K562 (cell line): ENCODE measurements around the gene MYO16. TPM values are rescaled to one million over a fixed set of nuclear protein-coding genes. Genes with fewer than 3 reads are reported as not detected.

Source experiments
- ATAC-seq: fragments of 200-7000 bp; cut with Tn5 transposase; 3 replicates; pipeline ENCODE4 v1.9.1; 2020; ENCODE audit warnings: moderate library complexity
- BruUV-seq: library from RNA; stranded (reverse); fragments of 400-500 nt; replicated peaks from 2 replicates; lab custom pipeline; 2021; lab: Mats Ljungman, UMichigan
- CTCF ChIA-PET: fragments of 300-600 bp; formaldehyde crosslinking; extraction: SDS; loops from one replicate; lab custom pipeline; 2021; ENCODE audit warnings: low intra/inter-chr PET ratio; lab: Yijun Ruan, JAX
- POLR2A ChIA-PET: fragments of 300-600, 350-650 bp; sonication (Branson Sonifier 250); formaldehyde crosslinking; extraction: SDS; loops from one replicate; lab custom pipeline; 2021; ENCODE audit warnings: antibody characterized with exemption, inconsistent platforms; lab: Yijun Ruan, JAX
- DNase-seq, 4 experiments: peaks; one replicate each; pipeline versions ENCODE4 v3.0.0 to v3.0.0-alpha.2; 2011 to 2018; ENCODE audit warnings: low spot score in 3 of 4, mixed read lengths in 3 of 4; ENCODE audit errors: extremely low read depth in 1 of 4
- FAIRE-seq: peaks from 2 replicates; lab custom pipeline; 2011; peaks lifted over from hg19 to GRCh38; lab: Jason Lieb, UNC
- H2AFZ ChIP-seq: 2 replicates; pipeline ENCODE4 v1.6.0; 2011; ENCODE audit warnings: low read depth, low read length, control low read depth, inconsistent platforms
- H3K27ac ChIP-seq: fragments of 200-600 bp; 3 replicates; pipeline ENCODE4 v1.8.0; 2011; ENCODE audit warnings: low read depth, mild to moderate bottlenecking, control low read depth, inconsistent platforms, low read length, moderate library complexity, mixed read lengths; ENCODE audit errors: extremely low read depth
- H3K27me3 ChIP-seq, 2 experiments: fragments of 300-600 bp in 1 of 2; 2 replicates in 1 of 2; 3 replicates in 1 of 2; pipeline versions ENCODE4 v1.6.0 to v1.8.0; 2011; ENCODE audit warnings: inconsistent platforms in 2 of 2, low read length in 2 of 2, mild to moderate bottlenecking in 1 of 2, mixed read lengths in 1 of 2, moderate library complexity in 1 of 2; ENCODE audit not compliant: control insufficient read depth in 2 of 2, insufficient read depth in 2 of 2
- H3K36me3 ChIP-seq: fragments of 300-600 bp; 3 replicates; pipeline ENCODE4 v1.8.0; 2011; ENCODE audit warnings: mild to moderate bottlenecking, low read length, inconsistent platforms; ENCODE audit not compliant: control insufficient read depth, insufficient read depth
- H3K4me1 ChIP-seq, 2 experiments: fragments of 200-600 bp in 1 of 2; replicated peaks in 1 of 2; 2 replicates in 1 of 2; 3 replicates in 1 of 2; pipeline versions ENCODE4 v1.5.1 to v1.8.0; 2011; ENCODE audit warnings: inconsistent platforms in 2 of 2, low read length in 2 of 2, mild to moderate bottlenecking in 1 of 2, mixed read lengths in 1 of 2, moderate library complexity in 1 of 2; ENCODE audit not compliant: control insufficient read depth in 2 of 2, insufficient read depth in 2 of 2
- H3K4me2 ChIP-seq: 2 replicates; pipeline ENCODE4 v1.6.1; 2011; ENCODE audit warnings: low read length, control low read depth, inconsistent platforms, mixed read lengths; ENCODE audit not compliant: insufficient read depth
- H3K4me3 ChIP-seq: fragments of 200-600 bp; sonication (generic), shearing (Covaris generic); 2 replicates; pipeline ENCODE4 v1.5.1; 2016; ENCODE audit warnings: control low read depth, inconsistent platforms
- H3K79me2 ChIP-seq: fragments of 200-600 bp; 3 replicates; pipeline ENCODE4 v1.8.0; 2011; ENCODE audit warnings: low read length, inconsistent platforms; ENCODE audit not compliant: control insufficient read depth, insufficient read depth
- H3K9ac ChIP-seq, 2 experiments: 2 replicates each; pipeline versions ENCODE4 v1.6.0 to v1.6.1; 2011; ENCODE audit warnings: low read depth in 2 of 2, low read length in 2 of 2, control low read depth in 1 of 2, inconsistent platforms in 1 of 2, mild to moderate bottlenecking in 1 of 2, mixed read lengths in 1 of 2; ENCODE audit not compliant: insufficient read depth in 1 of 2
- H3K9me1 ChIP-seq: one replicate; pipeline ENCODE4 v1.6.0; 2011; ENCODE audit warnings: inconsistent platforms, mild to moderate bottlenecking, low read length, moderate library complexity; ENCODE audit not compliant: control insufficient read depth, insufficient read depth
- H3K9me3 ChIP-seq: replicated peaks from 2 replicates; pipeline ENCODE4 v1.5.1; 2011; ENCODE audit warnings: low read depth, low read length, inconsistent platforms; ENCODE audit not compliant: control insufficient read depth, insufficient read depth
- H4K20me1 ChIP-seq: replicated peaks from 2 replicates; pipeline ENCODE4 v1.6.1; 2011; ENCODE audit warnings: low read length, inconsistent platforms, mixed read lengths; ENCODE audit not compliant: control insufficient read depth, insufficient read depth
- DACH1 ChIP-seq: fragments of 450-650 bp; IDR thresholded peaks from 2 replicates; pipeline ENCODE4 v1.6.1; 2018; ENCODE audit not compliant: partially characterized antibody
- ETS2 ChIP-seq: IDR thresholded peaks from 2 replicates; pipeline ENCODE4 v1.6.1; 2016; ENCODE audit warnings: borderline replicate concordance, missing genetic modification characterization, mild to moderate bottlenecking, moderate library complexity, missing compliant biosample characterization; ENCODE audit not compliant: poor library complexity, severe bottlenecking
- GATAD2B ChIP-seq: fragments of 450-650 bp; IDR thresholded peaks from 2 replicates; pipeline ENCODE4 v1.6.1; 2017; ENCODE audit warnings: mild to moderate bottlenecking, borderline replicate concordance
- HCFC1 ChIP-seq: IDR thresholded peaks from 2 replicates; pipeline ENCODE4 v1.6.1; 2012; ENCODE audit warnings: low read depth, low read length, improper control_type of control experiment
- ID3 ChIP-seq, 2 experiments: fragments of 250-450 bp in 1 of 2; fragments of 450-650 bp in 1 of 2; sonication (Bioruptor Pico) in 1 of 2; IDR thresholded peaks; 2 replicates each; pipeline versions ENCODE4 v1.6.1 to v1.8.0; 2016 to 2021; ENCODE audit warnings: mild to moderate bottlenecking in 2 of 2, moderate library complexity in 2 of 2, missing compliant biosample characterization in 1 of 2, missing genetic modification characterization in 1 of 2
- POLR3G ChIP-seq: IDR thresholded peaks from 2 replicates; pipeline ENCODE4 v1.6.1; 2011; ENCODE audit not compliant: insufficient read length, insufficient replicate concordance; ENCODE audit errors: extremely low read depth
- TAF1 ChIP-seq: IDR thresholded peaks from 2 replicates; pipeline ENCODE4 v1.6.1; 2011; ENCODE audit warnings: mild to moderate bottlenecking, low read length, moderate library complexity; ENCODE audit not compliant: insufficient read depth, control insufficient read depth, severe bottlenecking; ENCODE audit errors: extremely low read depth
- YY1 ChIP-seq, 3 experiments: IDR thresholded peaks; 2 replicates each; pipeline ENCODE4 v1.6.1; 2011; ENCODE audit warnings: low read length in 2 of 3, mild to moderate bottlenecking in 2 of 3, moderate library complexity in 2 of 3, borderline replicate concordance in 1 of 3, control low read depth in 1 of 3, low read depth in 1 of 3; ENCODE audit not compliant: insufficient read depth in 3 of 3, insufficient replicate concordance in 2 of 3, control insufficient read depth in 1 of 3, insufficient read length in 1 of 3; ENCODE audit errors: extremely low read depth in 1 of 3
- ZNF445 ChIP-seq: fragments of 250-450 bp; sonication (Bioruptor Pico); IDR thresholded peaks from 2 replicates; pipeline ENCODE4 v1.4.0; 2020; ENCODE audit warnings: low read depth, mild to moderate bottlenecking, moderate library complexity
- WGBS: fragments of 100-300 bp; shearing (Covaris generic); methylation state at CpG from one replicate; pipeline ENCODE4 v1.1.6; 2016; ENCODE audit warnings: low coverage, mixed read lengths; ENCODE audit not compliant: insufficient coverage; ENCODE audit errors: missing lambda C conversion rate; 5-methylcytosine and 5-hydroxymethylcytosine counted together
- in situ Hi-C: fragments of 300-500 bp; cut with MboI; formaldehyde crosslinking; loops from 4 replicates; pipeline ENCODE4 v1.15.0; 2018; ENCODE audit warnings: inconsistent platforms, mixed read lengths
- intact Hi-C: fragments of 100-400 bp; cut with micrococcal nuclease; formaldehyde crosslinking; loops from 2 replicates; pipeline ENCODE4 v1.14.2; 2022
- polyA plus RNA-seq, 8 experiments: library from polyadenylated mRNA; depleted of rRNA in 4 of 8; stranded (reverse) in 5 of 8; unstranded in 3 of 8; fragments of >200 nt; fragmentation: Nextera tagmentation in 2 of 8; fragmentation: Illumina TruSeq in 1 of 8; extraction: Ambion mirVana in 2 of 8; extraction: Trizol in 1 of 8; gene quantifications; 2 replicates each; pipeline versions ENCODE4 v1.2.1 to v1.2.3, GENCODE V29; 2011 to 2014; ENCODE audit warnings: inconsistent platforms in 1 of 8, missing spikeins in 1 of 8
- total RNA-seq, 7 experiments: library from RNA; depleted of rRNA in 6 of 7; stranded (reverse); fragments of >200 nt in 6 of 7; fragmentation: Illumina TruSeq in 2 of 7; extraction: Trizol in 2 of 7; gene quantifications; 2 replicates each; pipeline versions ENCODE4 v1.2.1 to v1.2.3, GENCODE V29; 2011 to 2021; ENCODE audit warnings: low replicate concordance in 1 of 7
- TF ChIP-seq, protein P1 (sequence below), 2 experiments: fragments of 200-800 bp in 1 of 2; sonication (Bioruptor generic) in 1 of 2; sonication (generic) in 1 of 2; formaldehyde crosslinking in 1 of 2; IDR thresholded peaks in 1 of 2; conservative IDR thresholded peaks in 1 of 2; 2 replicates each; pipeline versions ENCODE4 v1.5.0 to v1.6.1; 2016 to 2020; ENCODE audit warnings: missing compliant biosample characterization in 1 of 2, missing genetic modification characterization in 1 of 2, missing genetic modification reagents in 1 of 2

The MYO16 gene
- total and polyA plus RNA-seq, 9 of the 15 experiments (the other 6 are each of a cell fraction or from before 2014, with no cell fraction given): 4.3 to 45.7 (median 12.1) TPM

DNA sequence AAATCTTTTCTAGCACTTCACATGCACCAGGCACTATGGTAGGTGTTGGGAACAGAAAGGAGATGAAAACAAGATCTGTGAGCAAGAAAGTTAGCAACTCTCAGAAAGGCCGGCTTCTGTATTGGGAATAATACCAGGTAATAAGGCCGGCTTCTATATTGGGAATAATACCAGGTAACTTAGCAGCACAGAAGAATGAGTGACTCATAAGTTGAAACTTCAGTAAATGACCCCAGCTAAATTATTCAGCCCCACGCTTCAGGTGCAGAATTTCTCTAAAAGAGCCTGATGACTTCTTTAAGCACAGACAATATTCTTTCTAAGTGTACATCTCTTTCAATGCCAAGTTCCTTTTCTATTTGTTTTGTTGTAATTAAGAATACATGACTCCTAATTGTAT, 151.3 kb downstream of the MYO16 start:
- no peaks in the 10 kb centered on the region for H3K9me1 ChIP-seq
- H3K4me1 ChIP-seq: peaks cover 4 to 8% of the 10 kb centered on the region in 2 experiments; a peak in 2 of 5 replicates
- no peaks in the 10 kb centered on the region for H4K20me1 ChIP-seq
- peak overlapping the region; percentile 38; the same call in 1 of the 2 replicates for H3K4me3 ChIP-seq
- no peak overlapping the region for H3K9ac ChIP-seq
- no peaks in the 10 kb centered on the region for H3K36me3 ChIP-seq
- no peaks in the 10 kb centered on the region for H3K27me3 ChIP-seq
- DNase-seq (no peak), ATAC-seq (no peak), FAIRE-seq (no peak)
- peaks cover 2% of the 10 kb centered on the region; the same call in 1 of the 2 replicates for H3K9me3 ChIP-seq
- no peak overlapping the region for H3K27ac ChIP-seq
- ChIA-PET CTCF (no interaction called here), POLR2A (no interaction called here)
- H2AFZ ChIP-seq: no peak overlapping the region
- BruUV-seq: no TSS peak
- TF ChIP-seq GATAD2B: no peak
- no peak for TF ChIP-seq DACH1
- TF ChIP-seq ETS2 (tag): no peak
- WGBS: 21% methylated on average over 3 of the region's 3 CpGs
- in situ Hi-C loops (no loop called here), intact Hi-C loops (no loop called here)
- peaks cover 4% of the 10 kb centered on the region; the same call in 2 of the 3 replicates for H3K79me2 ChIP-seq
- H3K4me2 ChIP-seq: no peak overlapping the region

DNA sequence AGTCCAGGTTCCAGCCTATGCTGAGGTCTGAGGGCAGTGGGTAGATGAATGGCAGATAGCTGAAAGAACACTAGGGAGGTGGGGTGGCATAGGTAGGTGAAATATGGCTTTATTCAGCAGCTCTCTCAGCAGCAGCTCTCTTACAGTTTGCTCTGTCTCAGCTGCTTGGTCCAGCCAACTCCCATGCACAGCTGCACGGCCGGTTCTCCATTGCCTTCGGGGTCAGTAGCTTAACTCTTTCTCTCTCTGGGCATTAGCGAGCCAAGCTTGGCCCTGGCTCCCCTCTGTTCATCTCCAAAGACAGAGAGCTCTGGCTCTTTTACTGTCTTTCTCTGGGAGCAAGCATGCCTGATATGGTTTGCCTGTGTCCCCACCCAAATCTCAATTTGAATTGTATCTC, 151.9 kb downstream of the MYO16 start:
- in situ Hi-C loops (no loop called here), intact Hi-C loops (no loop called here)
- H3K27ac ChIP-seq: no peak overlapping the region
- peaks cover 4 to 8% of the 10 kb centered on the region in 2 experiments; a peak in 2 of 5 replicates for H3K4me1 ChIP-seq
- H3K36me3 ChIP-seq: no peaks in the 10 kb centered on the region
- no TSS peak for BruUV-seq
- H3K4me3 ChIP-seq: peak overlapping the region; percentile 38; the same call in 1 of the 2 replicates
- no peak overlapping the region for H3K4me2 ChIP-seq
- ATAC-seq: no peak
- ChIA-PET POLR2A (no interaction called here), CTCF (no interaction called here)
- H2AFZ ChIP-seq: no peak overlapping the region
- no peaks in the 10 kb centered on the region for H3K27me3 ChIP-seq
- 44% methylated on average over 4 of the region's 4 CpGs for WGBS
- H3K9me3 ChIP-seq: peaks cover 2% of the 10 kb centered on the region; the same call in 1 of the 2 replicates
- no peaks in the 10 kb centered on the region for H3K9me1 ChIP-seq
- peaks cover 4% of the 10 kb centered on the region; the same call in 2 of the 3 replicates for H3K79me2 ChIP-seq
- no peak for FAIRE-seq
- DNase-seq: no peak
- no peak overlapping the region for H3K9ac ChIP-seq
- H4K20me1 ChIP-seq: no peaks in the 10 kb centered on the region
- no peak for TF ChIP-seq ZNF445
- TF ChIP-seq YY1 (IDR thresholded peaks at IDR 0.05; ENCODE audit: borderline replicate concordance in 1 of 3, control insufficient read depth in 1 of 3, extremely low read depth in 1 of 3, insufficient read depth in 3 of 3, insufficient read length in 1 of 3, insufficient replicate concordance in 2 of 3, low read depth in 1 of 3, low read length in 2 of 3): no peak
- no peak for TF ChIP-seq ID3 (CRISPR knock-in tag; IDR thresholded peaks at IDR 0.05)
- no peak for TF ChIP-seq ID3 (tag; IDR thresholded peaks at IDR 0.05)
- TF ChIP-seq POLR3G: no peak
- TF ChIP-seq TAF1: no peak
- TF ChIP-seq HCFC1: no peak
- TF ChIP-seq, protein P1, sequence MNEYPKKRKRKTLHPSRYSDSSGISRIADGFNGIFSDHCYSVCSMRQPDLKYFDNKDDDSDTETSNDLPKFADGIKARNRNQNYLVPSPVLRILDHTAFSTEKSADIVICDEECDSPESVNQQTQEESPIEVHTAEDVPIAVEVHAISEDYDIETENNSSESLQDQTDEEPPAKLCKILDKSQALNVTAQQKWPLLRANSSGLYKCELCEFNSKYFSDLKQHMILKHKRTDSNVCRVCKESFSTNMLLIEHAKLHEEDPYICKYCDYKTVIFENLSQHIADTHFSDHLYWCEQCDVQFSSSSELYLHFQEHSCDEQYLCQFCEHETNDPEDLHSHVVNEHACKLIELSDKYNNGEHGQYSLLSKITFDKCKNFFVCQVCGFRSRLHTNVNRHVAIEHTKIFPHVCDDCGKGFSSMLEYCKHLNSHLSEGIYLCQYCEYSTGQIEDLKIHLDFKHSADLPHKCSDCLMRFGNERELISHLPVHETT (CRISPR knock-in tag; conservative IDR thresholded peaks at IDR 0.05 in 1 of 2, IDR thresholded peaks at IDR 0.05 in 1 of 2): no peak
